ENCODE results near the gene CASP8.

The CASP8 gene

GRCh38 chr2:201327678-201328077 lies 67.3 kb downstream of the CASP8 start (continued):
- no peak for TF ChIP-seq ARNTL (CRISPR knock-in tag; IDR thresholded peaks at IDR 0.05; ENCODE audit: borderline replicate concordance, low read depth)
- TF ChIP-seq ZNF565 (CRISPR knock-in tag; conservative IDR thresholded peaks at IDR 0.05; ENCODE audit: low read depth): no peak
- TF ChIP-seq CSDC2 (CRISPR knock-in tag; IDR thresholded peaks at IDR 0.05): no peak
- TF ChIP-seq ESRRG (CRISPR knock-in tag; IDR thresholded peaks at IDR 0.05): no peak
- TF ChIP-seq ZNF8 (CRISPR knock-in tag; IDR thresholded peaks at IDR 0.05): no peak
- no peak for TF ChIP-seq ZFP30 (CRISPR knock-in tag; IDR thresholded peaks at IDR 0.05)
- no peak for TF ChIP-seq TSHZ2 (CRISPR knock-in tag; IDR thresholded peaks at IDR 0.05)

- TF ChIP-seq BACH2 (CRISPR knock-in tag; IDR thresholded peaks at IDR 0.05; ENCODE audit: borderline replicate concordance): no peak
- no peak for TF ChIP-seq ZFP30 (CRISPR knock-in tag; IDR thresholded peaks at IDR 0.05)
- TF ChIP-seq OSR1 (CRISPR knock-in tag; IDR thresholded peaks at IDR 0.05): no peak
- no peak for TF ChIP-seq POU6F1 (CRISPR knock-in tag; IDR thresholded peaks at IDR 0.05; ENCODE audit: borderline replicate concordance, low read depth)
- no peak for TF ChIP-seq ZC3H10 (CRISPR knock-in tag; IDR thresholded peaks at IDR 0.05)
- TF ChIP-seq ZFP3 (CRISPR knock-in tag; IDR thresholded peaks at IDR 0.05): no peak
- TF ChIP-seq TCF4 (CRISPR knock-in tag; IDR thresholded peaks at IDR 0.05; ENCODE audit: borderline replicate concordance): no peak
- no peak for ATAC-seq
Measured at GRCh38 chr2:201329409-201329808, 69.1 kb downstream of the CASP8 start.
